Skeletal muscle cell (primary cell): ENCODE data around the gene NAA15.
"Not testable (repeated sequence)": the region's sequence is repeated elsewhere in the genome, so short reads cannot be mapped to it uniquely, and the experiment has no call there.

Experiments used
- DNase-seq: peaks from one replicate; pipeline ENCODE4 v3.0.0-alpha.2; 2010; ENCODE audit warnings: low read depth
- H3K4me3 ChIP-seq: 2 replicates; pipeline ENCODE4 v1.5.1; 2011; ENCODE audit warnings: low read depth, mild to moderate bottlenecking, control low read depth, low read length, moderate library complexity

The NAA15 gene

DNA sequence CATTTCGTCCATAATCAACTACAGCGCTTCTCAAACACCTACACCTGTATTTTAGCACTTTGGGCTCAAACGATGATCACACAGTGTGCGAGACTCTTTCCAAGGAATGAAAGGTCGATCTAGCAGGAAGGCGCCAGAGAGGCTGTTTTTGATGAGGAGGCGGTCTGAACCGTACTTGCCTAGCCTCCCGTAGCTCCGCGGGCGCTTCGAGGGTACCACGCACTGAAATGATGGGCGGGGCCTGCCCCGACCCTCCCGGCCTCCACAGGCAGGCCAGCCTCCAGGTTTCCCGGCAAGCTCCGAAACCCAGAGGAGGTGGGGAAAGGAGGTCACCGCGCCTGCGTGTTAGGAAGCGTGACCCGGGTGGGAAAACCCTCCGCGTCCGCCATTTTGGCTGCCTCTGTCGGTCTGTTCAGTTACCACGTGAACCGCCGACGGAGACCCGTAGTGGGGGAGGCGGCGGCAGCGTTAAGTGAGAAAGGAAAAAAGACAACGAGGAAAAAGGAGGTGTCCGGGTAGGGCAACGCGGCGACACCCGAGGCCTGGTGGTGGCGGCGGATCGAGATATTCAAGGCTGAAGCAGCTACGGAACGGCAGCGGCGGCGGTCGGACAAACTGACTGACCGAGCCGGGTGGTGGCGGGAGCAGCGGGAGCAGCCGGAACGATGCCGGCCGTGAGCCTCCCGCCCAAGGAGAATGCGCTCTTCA is at the start of gene NAA15:
NAA15 (plus strand) TSS at position 393 of the 708 bp plus-strand sequence; CDS start at position 666, 273 bp downstream.
- DNase-seq = peak; percentile 93
- H3K4me3 ChIP-seq = peak within 1 kb of the TSS; percentile 95

DNA sequence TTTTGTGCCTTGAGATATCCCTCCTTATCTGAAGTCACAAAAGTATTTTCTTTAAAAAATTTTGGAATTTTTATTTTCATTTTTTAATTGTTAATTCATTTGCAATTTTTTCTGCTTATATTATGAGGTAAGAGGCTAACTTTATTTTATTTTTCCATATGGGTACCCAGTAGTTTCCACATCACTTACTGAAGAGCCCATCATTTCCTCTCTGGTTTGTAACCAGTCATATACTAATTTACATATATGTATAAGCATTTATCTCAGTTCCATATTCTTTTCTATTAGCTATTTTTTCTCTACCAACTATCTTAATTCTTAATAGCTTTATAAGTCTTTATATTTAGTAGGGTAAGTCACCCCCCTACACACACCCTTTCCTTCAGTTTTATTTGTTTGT is 48.3 kb upstream of the NAA15 start:
- H3K4me3 ChIP-seq = no peak overlapping the region
- no peak for DNase-seq

DNA sequence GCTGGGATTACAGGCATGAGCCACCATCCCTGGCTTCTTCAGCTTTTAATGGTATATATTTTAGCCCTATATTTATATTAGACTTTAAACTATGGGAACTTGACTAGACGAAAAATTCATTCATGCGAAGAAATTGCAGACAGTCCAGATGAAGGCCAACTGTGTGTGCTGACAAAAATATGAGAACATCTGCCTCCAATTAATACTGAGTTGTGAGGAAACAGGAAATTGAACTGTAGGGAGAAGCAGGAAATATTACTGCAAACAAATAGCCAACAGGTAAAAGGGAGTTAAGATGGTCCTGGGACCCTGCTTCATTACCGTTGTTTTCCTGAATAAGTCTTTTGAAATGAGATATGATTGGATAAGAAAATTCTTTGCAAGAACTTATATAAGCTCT is 47.6 kb upstream of the NAA15 start:
- no peak for DNase-seq
- no peak overlapping the region for H3K4me3 ChIP-seq

DNA sequence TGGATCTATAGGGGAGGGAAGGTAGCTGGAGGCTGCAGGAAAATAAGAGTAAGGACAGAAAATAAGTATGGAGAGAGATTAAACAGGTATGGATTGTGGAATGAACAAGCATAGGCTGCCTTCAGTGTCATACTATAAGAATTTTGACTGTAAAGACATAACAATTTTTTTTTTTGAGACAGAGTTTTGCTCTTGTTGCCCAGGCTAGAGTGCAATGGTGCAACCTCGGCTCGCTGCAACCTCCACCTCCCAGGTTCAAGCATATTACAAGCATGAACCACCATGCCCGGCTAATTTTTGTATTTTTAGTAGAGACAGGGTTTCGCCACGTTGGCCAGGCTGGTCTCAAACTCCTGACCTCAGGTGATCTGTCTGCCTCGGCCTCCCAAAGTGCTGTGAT is 45.7 kb upstream of the NAA15 start:
- not testable (repeated sequence) for DNase-seq, H3K4me3 ChIP-seq

DNA sequence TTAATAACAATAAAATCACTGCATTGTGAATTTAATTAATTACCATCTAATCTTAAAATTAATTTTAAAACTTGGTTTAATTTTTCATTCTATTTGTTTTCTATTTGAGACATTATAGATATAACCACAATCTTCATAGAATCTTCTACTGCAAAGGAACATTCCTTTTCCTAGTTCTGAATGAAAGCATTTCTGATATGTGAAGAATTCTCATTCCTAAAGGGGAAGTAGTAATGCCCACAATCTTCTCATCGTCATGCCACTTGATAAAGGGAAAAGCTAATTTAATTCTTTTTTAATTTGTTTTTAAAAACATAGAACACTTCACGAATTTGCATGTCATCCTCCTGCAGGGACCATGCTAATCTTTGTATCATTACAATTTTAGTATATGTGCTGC is 45.0 kb upstream of the NAA15 start:
- no peak for DNase-seq
- no peak overlapping the region for H3K4me3 ChIP-seq

DNA sequence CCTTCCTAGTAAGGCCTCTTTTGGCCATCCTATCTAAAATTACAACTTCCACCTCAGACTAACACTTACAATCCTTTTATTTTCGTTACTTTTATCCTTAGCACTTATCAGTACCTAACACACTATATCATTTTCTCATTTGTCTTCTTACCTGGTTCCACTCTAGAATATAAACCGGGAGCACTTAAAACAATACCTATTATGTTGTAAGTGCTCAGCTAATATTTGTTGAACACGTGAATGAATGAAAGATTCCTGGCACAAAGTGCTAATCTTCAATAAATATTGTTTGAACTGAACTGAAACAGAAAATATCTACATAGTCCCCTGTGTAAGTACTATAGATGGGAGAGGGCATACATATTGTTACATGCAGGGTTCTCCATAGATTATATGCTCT is 35.7 kb upstream of the NAA15 start:
- no peak overlapping the region for H3K4me3 ChIP-seq

DNA sequence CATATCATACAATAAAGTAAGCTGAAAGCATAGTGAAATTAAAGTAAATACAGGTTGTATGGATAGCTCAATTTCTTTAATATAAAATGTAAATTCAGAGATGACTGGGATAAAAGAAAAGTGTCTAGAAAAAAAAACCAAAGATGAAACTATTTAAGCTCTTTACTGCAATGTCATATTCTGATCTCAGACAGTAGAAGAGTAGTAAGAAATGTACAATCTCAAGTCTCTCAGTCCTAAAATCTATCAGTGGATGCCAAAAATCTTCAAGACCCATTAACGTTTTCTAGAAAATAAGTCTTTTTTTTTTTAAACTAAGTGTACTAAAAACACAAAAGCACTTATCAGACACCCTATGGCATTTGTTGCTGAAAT is 35.1 kb upstream of the NAA15 start:
- peak overlapping the region; percentile 31 for H3K4me3 ChIP-seq
- no peak for DNase-seq

More for the DNA sequence above, 35.7 kb upstream of the NAA15 start:
- no peak for DNase-seq

DNA sequence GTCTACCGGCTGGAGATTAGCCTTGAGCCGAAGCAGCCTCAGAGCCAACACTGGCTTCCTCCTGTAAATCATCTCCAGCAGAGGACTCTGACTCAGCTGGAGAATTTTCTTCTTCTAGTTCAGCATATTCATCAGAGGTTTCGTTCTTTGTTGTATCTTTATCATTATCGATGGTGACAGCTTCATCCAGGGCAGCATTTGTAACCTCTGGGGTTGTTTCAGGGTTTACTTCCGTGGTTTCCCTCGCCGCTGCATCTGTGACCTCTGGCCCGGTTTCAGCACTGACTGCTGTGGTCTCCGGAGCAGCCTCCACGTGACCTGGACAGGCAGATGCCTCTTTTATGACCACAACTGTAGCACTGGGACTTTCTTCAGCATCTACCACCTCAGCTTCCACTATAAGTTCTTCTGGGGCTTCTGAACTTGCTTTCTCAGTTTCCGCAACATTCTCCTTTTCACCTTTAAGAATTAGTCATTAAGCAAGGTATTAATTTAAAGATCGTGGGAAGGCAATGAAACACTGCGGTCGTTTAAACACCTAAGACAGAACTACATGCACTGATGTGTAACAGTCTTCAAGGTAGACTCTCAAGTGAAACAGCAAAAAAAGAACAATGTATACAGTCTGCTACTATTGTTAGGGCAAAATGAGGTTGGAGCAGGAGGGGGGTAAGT is 34.6 kb upstream of the NAA15 start:
- peak; percentile 43 for DNase-seq
- peak overlapping the region; percentile 31 for H3K4me3 ChIP-seq

DNA sequence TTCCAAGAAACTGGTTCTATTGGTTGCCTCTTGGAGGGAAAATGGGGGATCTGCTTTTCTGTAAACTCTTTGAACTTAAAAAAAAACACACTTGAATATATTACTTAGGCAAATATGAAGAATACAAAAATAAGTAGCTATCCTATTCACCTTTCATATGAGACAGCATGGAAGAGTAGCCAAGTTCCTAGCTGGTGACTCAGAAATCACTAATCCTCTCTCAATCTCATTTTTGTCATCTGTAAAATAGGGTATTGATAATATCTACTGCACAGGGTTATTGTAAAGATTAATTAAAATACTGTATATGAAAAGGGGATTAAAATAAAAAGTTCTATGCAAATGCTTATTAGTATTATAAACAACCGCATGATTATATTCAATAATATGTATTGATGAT is 34.0 kb upstream of the NAA15 start:
- no peak for DNase-seq
- H3K4me3 ChIP-seq = no peak overlapping the region

DNA sequence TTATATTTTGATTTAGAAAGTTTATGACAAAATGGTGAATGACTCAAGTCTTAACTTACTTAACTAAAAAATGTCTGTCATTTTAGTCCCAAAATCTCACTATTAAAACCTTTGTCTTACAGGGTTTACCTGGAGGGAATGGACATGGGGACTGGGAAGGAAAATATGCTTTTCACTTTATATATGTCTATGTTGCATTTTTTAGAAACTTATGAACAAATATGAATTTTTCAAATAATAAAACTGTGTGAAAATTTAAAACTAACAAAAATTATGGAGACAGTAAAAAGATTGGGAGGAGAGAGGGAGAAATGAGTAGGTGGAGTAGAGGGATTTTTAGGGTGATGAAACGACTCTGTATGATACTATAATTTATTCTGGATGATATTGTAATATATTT is 27.5 kb upstream of the NAA15 start:
- no peak overlapping the region for H3K4me3 ChIP-seq
- DNase-seq = no peak

DNA sequence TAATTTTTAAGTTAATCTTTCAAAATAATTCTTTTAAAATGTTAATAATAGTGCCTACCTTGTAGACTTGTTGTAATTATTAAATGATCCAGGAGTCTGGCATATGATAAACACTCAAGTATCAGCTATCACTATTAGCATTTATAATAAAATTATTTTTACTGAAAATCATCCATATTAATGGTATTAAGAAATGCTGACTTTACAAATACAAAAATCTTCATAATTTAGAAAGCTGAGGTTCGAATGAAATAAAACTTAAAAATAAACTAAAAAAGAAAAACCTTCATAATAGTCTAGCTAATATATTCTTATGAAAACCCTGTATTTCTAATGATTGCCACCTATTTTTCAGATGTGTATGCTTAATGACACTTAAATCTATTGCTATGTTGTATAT is 26.5 kb upstream of the NAA15 start:
- H3K4me3 ChIP-seq = no peak overlapping the region

DNA sequence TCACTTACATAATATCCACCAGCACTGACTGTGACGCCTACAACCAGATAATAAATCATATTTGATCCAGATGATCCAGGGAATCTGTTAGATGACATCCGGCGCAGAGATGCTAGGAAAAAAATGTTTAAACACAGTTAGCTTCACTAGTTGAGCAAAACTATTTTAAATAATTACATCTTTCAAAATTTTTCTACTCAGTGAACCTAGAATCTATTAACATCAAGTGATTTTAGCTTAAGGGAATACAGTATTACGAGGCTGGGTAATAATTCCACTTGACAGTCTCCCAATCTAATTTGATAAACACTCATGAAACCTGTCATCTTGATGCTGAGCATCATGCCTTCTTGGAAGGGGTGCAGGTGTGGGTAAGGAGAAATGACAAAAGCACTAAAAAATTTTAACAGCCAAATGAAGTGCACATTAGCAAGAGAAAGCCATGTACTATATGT is 26.0 kb upstream of the NAA15 start:
- no peak overlapping the region for H3K4me3 ChIP-seq
- DNase-seq = no peak

More for the DNA sequence above, 26.5 kb upstream of the NAA15 start:
- no peak for DNase-seq

DNA sequence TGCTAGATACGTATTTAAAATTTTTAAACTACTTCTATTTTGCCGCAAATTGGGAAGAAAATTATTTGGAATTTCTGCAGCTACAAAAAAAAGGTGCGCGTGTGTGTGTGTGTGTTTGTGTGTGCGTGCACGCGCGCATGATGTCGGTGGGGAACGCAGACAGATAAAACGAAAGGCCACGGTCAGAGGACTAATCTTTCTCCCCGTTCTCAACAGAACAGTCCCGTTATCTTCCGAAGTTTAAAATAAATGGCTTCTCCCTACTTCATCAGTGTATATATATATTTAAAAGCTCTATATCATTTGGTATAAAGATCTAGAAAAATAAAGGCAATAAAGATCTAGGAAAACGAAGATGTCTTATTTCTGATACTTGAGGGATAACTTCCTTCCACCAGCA is 22.8 kb upstream of the NAA15 start:
- DNase-seq = no peak
- no peak overlapping the region for H3K4me3 ChIP-seq

DNA sequence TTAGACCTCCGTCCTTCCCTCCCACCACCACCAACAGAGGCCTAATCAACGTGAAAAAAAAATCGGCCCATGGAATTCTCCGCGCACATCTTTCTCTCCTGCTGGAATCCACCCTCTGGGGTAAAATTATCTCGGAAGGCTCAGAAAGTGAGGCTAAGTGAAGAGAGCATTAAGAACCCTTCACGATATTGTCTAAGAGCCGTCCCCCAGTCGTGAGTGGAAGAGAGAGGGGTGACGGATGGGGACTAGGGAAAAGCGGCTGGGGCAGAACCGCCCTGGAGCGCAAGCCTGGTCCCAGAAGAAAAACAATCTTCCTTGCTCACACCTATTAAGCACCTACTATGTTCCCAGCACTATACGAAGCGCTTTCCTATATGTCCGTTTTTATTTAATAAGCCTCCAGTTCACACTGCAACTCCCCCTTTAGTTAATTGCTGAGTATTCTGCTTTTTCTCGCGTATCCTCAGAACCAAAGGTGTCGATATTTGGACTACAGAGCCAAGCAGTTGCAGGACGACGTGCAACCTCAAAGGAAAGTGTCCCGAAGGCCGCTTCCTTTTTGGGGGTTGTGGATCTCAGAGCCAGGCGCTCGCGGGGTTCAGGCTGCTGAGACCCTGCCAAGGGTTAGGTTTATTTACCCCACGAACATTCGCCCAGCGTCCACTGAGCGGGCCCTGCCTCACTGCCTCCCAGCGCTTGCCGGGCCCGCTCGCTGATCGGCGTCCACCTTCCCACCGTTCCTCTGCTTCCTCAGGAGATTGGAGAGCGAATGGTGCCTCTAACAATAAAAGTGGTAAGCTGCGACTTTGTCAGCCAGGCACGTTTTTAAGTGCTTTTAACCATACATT is 22.2 kb upstream of the NAA15 start:
- no peak for DNase-seq
- H3K4me3 ChIP-seq = peak overlapping the region; percentile 57

DNA sequence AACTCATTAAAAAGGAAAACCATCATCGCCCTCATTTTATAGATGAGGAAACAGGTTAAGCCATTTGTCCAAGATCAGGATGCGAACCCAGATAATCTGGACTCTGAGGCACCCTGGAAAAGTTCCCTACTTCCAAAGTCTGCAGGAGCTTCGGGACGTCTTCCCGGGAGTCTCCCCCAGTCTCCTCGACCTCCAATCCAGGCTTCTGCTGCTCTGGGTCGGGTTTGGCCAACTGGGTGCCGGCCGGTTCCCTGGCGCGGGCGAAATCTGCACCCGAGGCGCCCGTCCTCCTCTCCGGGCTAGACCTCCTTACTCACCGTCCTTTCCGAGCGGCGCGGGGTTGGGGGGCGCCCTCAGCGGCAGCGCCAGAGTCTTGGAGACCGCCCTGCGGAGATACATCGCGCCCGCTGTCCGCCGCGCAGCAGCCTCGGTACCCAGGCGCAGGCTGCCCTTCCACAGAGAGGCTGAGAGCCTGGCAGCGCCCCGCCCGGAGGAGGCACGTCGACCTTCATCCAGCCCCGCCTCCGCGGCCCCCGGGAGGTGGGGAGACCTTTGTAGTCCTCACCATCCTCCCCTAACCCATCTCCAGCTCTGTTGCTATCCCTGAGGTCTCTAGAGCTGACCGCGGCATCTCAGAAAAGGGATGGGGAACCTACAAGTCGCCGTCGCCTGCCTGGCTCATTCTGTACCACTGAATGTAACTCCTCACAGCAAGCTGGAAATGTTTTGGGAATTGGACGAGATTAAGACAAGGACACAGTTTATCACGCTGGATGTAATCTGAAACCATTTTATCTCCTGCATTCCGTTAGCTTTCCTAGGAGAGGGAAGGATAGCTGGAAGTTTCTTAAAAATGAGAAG is 21.3 kb upstream of the NAA15 start, which contains the start of gene MGARP:
MGARP (minus strand) TSS at position 466 of the 861 bp plus-strand sequence; CDS start at position 399, 67 bp downstream.
- peak within 1 kb of the TSS; percentile 57 for H3K4me3 ChIP-seq
- no peak for DNase-seq

DNA sequence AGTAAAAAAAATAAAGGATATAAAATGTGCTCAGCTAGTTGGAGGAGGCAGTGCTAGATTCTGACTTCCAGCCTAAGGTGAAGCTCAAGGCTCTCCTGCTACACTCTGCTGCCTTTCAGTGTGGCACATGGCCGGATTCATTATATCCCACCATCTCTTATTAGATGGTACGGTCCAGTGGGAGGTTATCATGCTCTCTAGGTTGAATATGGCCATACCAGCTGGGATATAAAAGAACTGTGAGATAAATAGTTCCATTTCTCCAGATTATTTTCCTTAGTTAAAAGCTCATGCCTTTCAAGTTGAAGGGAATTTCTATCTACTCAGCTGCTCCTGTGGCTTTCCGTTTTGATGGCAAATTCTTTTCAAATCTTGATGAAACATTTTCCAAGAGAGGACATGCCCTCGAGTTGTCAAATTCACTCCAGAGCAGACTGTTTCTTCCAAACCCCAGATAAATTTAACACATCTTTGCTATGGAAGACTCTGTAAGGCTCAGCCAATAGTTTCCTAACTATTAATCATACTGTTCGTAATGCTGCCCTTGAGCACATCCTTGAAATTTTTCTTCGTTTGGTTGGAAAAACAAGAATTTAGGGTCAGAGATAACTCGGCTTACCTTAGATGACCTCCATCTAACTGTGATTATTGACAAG is 19.1 kb upstream of the NAA15 start:
- H3K4me3 ChIP-seq = no peak overlapping the region
- no peak for DNase-seq

DNA sequence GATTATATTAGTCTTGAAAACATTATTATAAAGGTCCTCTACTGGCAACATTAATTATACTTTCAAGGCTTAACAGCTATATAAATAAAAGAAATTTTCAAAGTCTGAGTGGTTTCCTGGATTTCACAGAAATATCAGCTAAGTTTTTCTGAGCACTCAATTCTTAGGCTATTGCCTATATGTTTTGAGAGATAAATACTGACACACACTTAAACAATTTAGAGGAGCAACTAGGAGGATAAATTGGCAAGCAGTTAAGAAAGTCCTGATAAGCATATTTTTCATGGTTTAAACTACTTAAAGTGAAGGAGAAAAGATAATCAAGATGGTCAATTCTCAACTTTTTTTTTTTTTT is 18.6 kb upstream of the NAA15 start:
- no peak overlapping the region for H3K4me3 ChIP-seq
- no peak for DNase-seq

DNA sequence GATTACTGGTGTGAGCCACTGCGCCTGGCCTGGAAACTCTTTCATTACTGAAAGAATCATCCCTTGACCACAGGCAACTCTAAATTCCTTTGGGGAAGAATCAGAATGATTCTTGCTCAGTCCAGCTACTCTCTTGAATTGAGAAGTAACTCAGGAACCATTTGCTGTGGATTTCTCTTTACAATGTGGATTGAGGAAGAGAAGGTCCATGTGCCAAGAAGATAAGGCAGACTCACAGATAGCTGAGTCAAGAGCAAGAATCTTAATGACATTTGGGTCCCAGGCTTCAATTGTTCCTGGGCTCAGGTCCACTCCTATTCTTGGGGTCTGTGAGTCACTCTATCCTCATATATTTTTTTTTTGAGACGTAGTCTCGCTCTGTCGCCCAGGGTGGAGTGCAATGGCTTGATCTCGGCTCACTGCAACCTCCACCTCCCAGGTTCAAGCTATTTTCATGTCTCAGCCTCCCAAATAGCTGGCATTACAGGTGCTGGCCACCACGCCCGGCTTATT is 15.1 kb upstream of the NAA15 start:
- no peak overlapping the region for H3K4me3 ChIP-seq
- no peak for DNase-seq
